Activated B cell treated with CpG ODN at 0.5 μM for 24 hours (primary cell): ENCODE data around the gene DGKB. TPM values are rescaled to one million over a fixed set of nuclear protein-coding genes. Genes with fewer than 3 reads are reported as not detected.

Experiments used
- ATAC-seq: fragments of 200-7000 bp; cut with Tn5 transposase; one replicate; pipeline ENCODE4 v1.10.0; 2021; ENCODE audit warnings: low read depth, mild to moderate bottlenecking, moderate library complexity
- CTCF ChIA-PET: fragments of 350-600 bp; sonication (Branson Sonifier 250); formaldehyde crosslinking; loops from one replicate; lab custom pipeline; 2021; ENCODE audit warnings: antibody characterized with exemption; lab: Charles Lee
- POLR2A ChIA-PET: fragments of 350-600 bp; sonication (Branson Sonifier 250); formaldehyde crosslinking; loops from one replicate; lab custom pipeline; 2021; ENCODE audit warnings: antibody characterized with exemption; lab: Charles Lee
- DNase-seq: peaks from one replicate; pipeline ENCODE4 v3.0.0; 2022
- H3K27ac Mint-ChIP-seq: one replicate; pipeline ENCODE4 v1.8.0; 2020; ENCODE audit warnings: mixed read lengths
- H3K27me3 Mint-ChIP-seq: one replicate; pipeline ENCODE4 v1.8.0; 2021; ENCODE audit warnings: mixed read lengths
- H3K36me3 Mint-ChIP-seq: one replicate; pipeline ENCODE4 v1.8.0; 2021; ENCODE audit warnings: low read depth, mixed read lengths
- H3K4me1 Mint-ChIP-seq: one replicate; pipeline ENCODE4 v1.8.0; 2021; ENCODE audit warnings: mixed read lengths
- H3K4me3 Mint-ChIP-seq: one replicate; pipeline ENCODE4 v1.8.0; 2020; ENCODE audit warnings: mild to moderate bottlenecking, mixed read lengths
- H3K9me3 Mint-ChIP-seq: one replicate; pipeline ENCODE4 v1.8.0; 2020; ENCODE audit warnings: mixed read lengths
- CTCF ChIP-seq: fragments of 200-600 bp; IDR thresholded peaks from one replicate; pipeline ENCODE4 v1.8.0; 2022; ENCODE audit warnings: antibody characterized with exemption, mild to moderate bottlenecking
- intact Hi-C: fragments of 100-400 bp; cut with micrococcal nuclease; formaldehyde crosslinking; loops from one replicate; pipeline ENCODE4 v1.15.1; 2024
- total RNA-seq: library from RNA; stranded (reverse); gene quantifications from 2 replicates; pipeline ENCODE4 v1.2.3, GENCODE V29; 2022

DGKB gene
- total RNA-seq, 1 donor from 2014 or later = not detected

- H3K36me3 Mint-ChIP-seq = no peaks in the 10 kb centered on the region
- no peak overlapping the region for H3K4me3 Mint-ChIP-seq
- ChIA-PET POLR2A (no interaction called here), CTCF (no interaction called here)
- no peak for ATAC-seq
- no peak overlapping the region for H3K27ac Mint-ChIP-seq
- no peak for DNase-seq
- no peak for TF ChIP-seq CTCF
- H3K9me3 Mint-ChIP-seq = peaks cover 7% of the 10 kb centered on the region
- intact Hi-C loops = no loop called here
- H3K4me1 Mint-ChIP-seq = no peaks in the 10 kb centered on the region
- no peaks in the 10 kb centered on the region for H3K27me3 Mint-ChIP-seq
Measured at GRCh38 chr7:14905764-14906163, 3.2 kb upstream of the DGKB start.

GRCh38 chr7:14900051-14900450, 2.5 kb downstream of the DGKB start:
- ChIA-PET CTCF (no interaction called here), POLR2A (no interaction called here)
- intact Hi-C loops = no loop called here
- no peak for TF ChIP-seq CTCF
- H3K4me3 Mint-ChIP-seq = no peak overlapping the region
- peaks cover 7% of the 10 kb centered on the region for H3K9me3 Mint-ChIP-seq
- no peak overlapping the region for H3K27ac Mint-ChIP-seq
- ATAC-seq (no peak), DNase-seq (no peak)
- H3K27me3 Mint-ChIP-seq = no peaks in the 10 kb centered on the region
- H3K36me3 Mint-ChIP-seq = no peaks in the 10 kb centered on the region
- no peaks in the 10 kb centered on the region for H3K4me1 Mint-ChIP-seq

GRCh38 chr7:14899030-14899429, 3.5 kb downstream of the DGKB start:
- no peak for TF ChIP-seq CTCF
- no peak overlapping the region for H3K27ac Mint-ChIP-seq
- DNase-seq (no peak), ATAC-seq (no peak)
- no peaks in the 10 kb centered on the region for H3K4me1 Mint-ChIP-seq
- POLR2A ChIA-PET = no interaction called here
- H3K4me3 Mint-ChIP-seq = no peak overlapping the region
- CTCF ChIA-PET = no interaction called here
- H3K36me3 Mint-ChIP-seq = no peaks in the 10 kb centered on the region
- no peaks in the 10 kb centered on the region for H3K27me3 Mint-ChIP-seq
- peaks cover 7% of the 10 kb centered on the region for H3K9me3 Mint-ChIP-seq
- intact Hi-C loops = no loop called here

- CTCF ChIA-PET = no interaction called here
- POLR2A ChIA-PET = no interaction called here
Measured at GRCh38 chr7:14896461-14896860, 6.1 kb downstream of the DGKB start.

GRCh38 chr7:14894826-14895225, 7.7 kb downstream of the DGKB start:
- Mint-ChIP-seq H3K9me3 (peaks cover 6% of the 10 kb centered on the region), H3K27ac (no peak overlapping the region), H3K4me1 (no peaks in the 10 kb centered on the region), H3K4me3 (no peak overlapping the region), H3K36me3 (no peaks in the 10 kb centered on the region), H3K27me3 (no peaks in the 10 kb centered on the region)
- POLR2A ChIA-PET = no interaction called here
- no peak for TF ChIP-seq CTCF
- no peak for ATAC-seq
- CTCF ChIA-PET = no interaction called here
- intact Hi-C loops = no loop called here
- DNase-seq = no peak

More at GRCh38 chr7:14896461-14896860, 6.1 kb downstream of the DGKB start:
- Mint-ChIP-seq H3K9me3 (peaks cover 7% of the 10 kb centered on the region), H3K36me3 (no peaks in the 10 kb centered on the region), H3K27me3 (no peaks in the 10 kb centered on the region), H3K27ac (no peak overlapping the region), H3K4me3 (no peak overlapping the region), H3K4me1 (no peaks in the 10 kb centered on the region)
- intact Hi-C loops = no loop called here
- TF ChIP-seq CTCF = no peak
- DNase-seq (no peak), ATAC-seq (no peak)
